ENCODE results near the gene THRB. TPM values are rescaled to one million over a fixed set of nuclear protein-coding genes. Genes with fewer than 3 reads are reported as not detected.
A peak's percentile ranks its signal among the peaks of the same experiment; 100 is the strongest.
"Not testable (repeated sequence)": the region's sequence is repeated elsewhere in the genome, so short reads cannot be mapped to it uniquely, and the experiment has no call there.

The THRB gene
- total and polyA plus RNA-seq, 4 donors: 4.0 to 10.5 (median 6.2) TPM

DNA sequence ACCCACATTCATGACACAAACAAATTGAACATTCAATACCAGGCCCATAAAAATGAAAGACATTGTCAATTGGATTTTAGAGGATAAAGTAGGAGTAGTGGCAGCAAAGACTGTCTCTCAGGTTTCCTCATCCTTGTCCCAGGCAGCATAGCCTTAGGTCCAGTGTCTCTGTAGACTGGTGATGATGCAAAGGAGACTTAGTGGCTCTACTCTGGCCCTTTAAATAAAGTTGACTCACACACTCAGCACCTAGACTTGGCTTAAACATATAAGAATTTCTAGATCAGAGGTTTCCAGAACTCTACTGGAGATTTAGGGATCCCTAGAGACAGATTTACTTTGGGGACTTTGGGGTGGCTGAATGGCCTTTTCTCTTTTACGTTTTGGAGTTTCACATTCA, 382.9 kb downstream of the THRB start:
- DNase-seq (ENCODE audit: low read depth in 4 of 6, low spot score in 6 of 6): no peak
- no peaks in the 10 kb centered on the region for H3K9me3 ChIP-seq (ENCODE audit: control insufficient read depth, insufficient read depth, low read length)
- no peaks in the 10 kb centered on the region for H3K36me3 ChIP-seq (ENCODE audit: control insufficient read depth, insufficient read depth, low read length)
- no peaks in the 10 kb centered on the region for H3K4me1 ChIP-seq (ENCODE audit: control insufficient read depth, insufficient read depth, low read length)
- no peak overlapping the region for H3K27ac ChIP-seq (ENCODE audit: low read depth, low read length)
- H3K4me3 ChIP-seq (ENCODE audit: low read depth, low read length): no peak overlapping the region
- no peaks in the 10 kb centered on the region for H3K27me3 ChIP-seq (ENCODE audit: control insufficient read depth, insufficient read depth, low read length)
- no CpG with 5 or more reads among the region's 1 CpG for WGBS (ENCODE audit: insufficient coverage)

DNA sequence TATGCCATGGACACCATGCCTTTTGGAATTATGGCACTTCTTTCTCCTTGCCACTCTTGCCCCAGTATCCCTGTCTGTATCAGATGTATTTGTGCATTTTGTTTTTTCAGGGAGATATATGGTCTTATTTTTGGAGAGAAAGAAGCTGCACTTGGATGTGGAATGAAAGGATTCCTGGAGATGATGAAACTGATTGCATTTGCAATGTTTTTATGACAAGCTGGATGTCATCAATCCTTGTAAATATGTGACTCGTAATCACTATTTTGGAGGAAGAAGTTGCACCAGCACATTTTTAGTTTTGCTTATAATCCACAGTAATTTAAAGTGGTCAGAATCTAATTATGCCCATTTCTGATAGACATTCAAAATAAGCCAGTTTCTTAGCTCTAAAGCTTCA, 384.6 kb downstream of the THRB start:
- DNase-seq (ENCODE audit: low read depth in 4 of 6, low spot score in 6 of 6): no peak
- Histone ChIP-seq H3K9me3 (ENCODE audit: control insufficient read depth, insufficient read depth, low read length) (no peaks in the 10 kb centered on the region), H3K4me1 (ENCODE audit: control insufficient read depth, insufficient read depth, low read length) (no peaks in the 10 kb centered on the region), H3K4me3 (ENCODE audit: low read depth, low read length) (no peak overlapping the region), H3K27me3 (ENCODE audit: control insufficient read depth, insufficient read depth, low read length) (no peaks in the 10 kb centered on the region), H3K27ac (ENCODE audit: low read depth, low read length) (no peak overlapping the region), H3K36me3 (ENCODE audit: control insufficient read depth, insufficient read depth, low read length) (no peaks in the 10 kb centered on the region)
- WGBS (ENCODE audit: insufficient coverage): no CpG with 5 or more reads among the region's 1 CpG

DNA sequence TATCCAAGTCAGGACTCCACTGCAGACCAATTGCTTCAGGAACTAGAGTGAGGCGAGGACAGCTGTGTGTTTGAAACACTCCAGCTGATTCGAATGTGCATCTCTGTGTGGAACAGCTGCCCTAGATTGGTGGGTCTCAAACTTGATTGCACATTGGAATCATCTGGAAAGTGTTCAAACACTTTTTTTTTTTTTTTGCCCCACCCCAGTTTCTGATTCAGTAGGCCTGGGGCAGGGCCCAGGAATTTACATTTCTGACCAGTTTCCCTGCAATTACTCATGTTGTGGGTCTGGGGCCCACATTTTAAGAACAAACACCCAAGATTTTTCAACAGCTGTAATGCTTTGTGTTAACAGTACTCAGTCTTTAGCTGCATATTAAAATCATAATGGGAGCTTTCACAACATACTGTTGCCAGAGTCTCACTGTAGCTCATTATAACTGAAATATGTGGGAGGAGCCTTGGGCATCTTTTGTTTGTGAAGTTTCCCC, 392.9 kb downstream of the THRB start:
- Histone ChIP-seq H3K36me3 (ENCODE audit: control insufficient read depth, insufficient read depth, low read length) (no peaks in the 10 kb centered on the region), H3K4me1 (ENCODE audit: control insufficient read depth, insufficient read depth, low read length) (no peaks in the 10 kb centered on the region), H3K27me3 (ENCODE audit: control insufficient read depth, insufficient read depth, low read length) (no peaks in the 10 kb centered on the region), H3K9me3 (ENCODE audit: control insufficient read depth, insufficient read depth, low read length) (no peaks in the 10 kb centered on the region), H3K27ac (ENCODE audit: low read depth, low read length) (no peak overlapping the region), H3K4me3 (ENCODE audit: low read depth, low read length) (no peak overlapping the region)
- no peak for DNase-seq (ENCODE audit: low read depth in 4 of 6, low spot score in 6 of 6)
- WGBS (ENCODE audit: insufficient coverage): 100% methylated on average over 2 of the region's 2 CpGs

DNA sequence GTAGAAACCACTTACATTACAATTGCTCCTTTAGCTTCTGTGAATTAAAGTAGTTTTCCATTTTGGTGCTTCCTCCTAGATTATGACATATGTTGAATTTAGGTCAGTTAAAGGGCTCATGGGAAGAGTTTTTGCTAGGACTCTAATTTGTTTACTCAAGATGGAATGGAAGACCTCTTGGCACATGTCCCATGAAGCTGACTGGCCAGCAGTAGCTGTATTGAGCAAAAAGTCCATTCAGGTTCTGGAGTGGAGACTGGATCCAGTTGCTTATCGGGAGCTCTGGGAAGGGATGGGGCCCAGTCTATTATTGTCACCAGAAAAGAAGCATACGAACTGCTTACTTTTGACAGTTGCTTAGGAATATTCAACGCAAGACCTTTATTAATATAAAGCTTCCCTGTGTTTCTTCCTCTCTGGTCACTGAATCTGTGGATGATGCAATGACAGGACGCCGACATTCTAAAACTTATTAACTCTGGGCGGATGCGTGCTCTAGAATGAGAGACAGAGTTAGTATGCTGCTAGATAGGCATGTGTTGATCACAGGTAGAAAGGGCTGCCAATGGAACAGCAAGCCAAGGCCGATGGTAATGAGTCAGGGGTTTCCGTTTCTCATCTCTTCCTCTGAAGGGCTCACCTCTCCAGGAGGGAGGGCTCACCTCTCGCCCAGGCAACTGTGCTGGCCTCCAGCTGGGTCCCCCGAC, 393.8 kb downstream of the THRB start:
- H3K9me3 ChIP-seq (ENCODE audit: control insufficient read depth, insufficient read depth, low read length): no peaks in the 10 kb centered on the region
- H3K36me3 ChIP-seq (ENCODE audit: control insufficient read depth, insufficient read depth, low read length): no peaks in the 10 kb centered on the region
- no peaks in the 10 kb centered on the region for H3K27me3 ChIP-seq (ENCODE audit: control insufficient read depth, insufficient read depth, low read length)
- no peaks in the 10 kb centered on the region for H3K4me1 ChIP-seq (ENCODE audit: control insufficient read depth, insufficient read depth, low read length)
- DNase-seq (ENCODE audit: low read depth in 4 of 6, low spot score in 6 of 6): no peak
- H3K27ac ChIP-seq (ENCODE audit: low read depth, low read length): no peak overlapping the region
- WGBS (ENCODE audit: insufficient coverage): 95% methylated on average over 4 of the region's 11 CpGs
- H3K4me3 ChIP-seq (ENCODE audit: low read depth, low read length): no peak overlapping the region

DNA sequence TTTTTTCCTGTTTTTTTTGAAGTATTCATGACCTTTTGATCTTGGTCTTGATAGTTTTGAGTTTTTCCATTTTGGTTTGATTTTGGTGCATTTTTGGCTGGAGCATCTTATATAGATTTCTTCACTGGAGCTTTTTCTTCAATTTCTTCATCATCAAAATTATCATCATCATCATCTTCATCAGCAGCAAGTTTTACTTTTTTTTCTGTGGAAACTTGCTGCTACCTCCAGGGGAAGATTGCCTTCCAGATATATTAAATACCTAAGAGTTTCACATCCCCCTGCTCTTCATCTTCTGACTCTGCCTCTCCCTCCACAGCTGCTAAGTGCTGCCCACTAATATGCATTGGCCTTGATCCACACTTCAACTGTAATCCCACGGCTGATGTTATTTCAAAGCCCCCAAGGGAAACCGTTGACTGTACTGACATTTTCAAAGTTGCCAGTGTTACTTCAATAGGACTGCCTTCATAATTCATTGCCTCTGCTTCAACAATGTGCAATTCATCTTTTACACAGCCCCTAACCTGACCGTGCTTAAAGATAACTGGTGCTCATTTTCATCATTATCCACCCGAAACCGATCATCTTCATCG, 397.9 kb downstream of the THRB start:
- no peak overlapping the region for H3K27ac ChIP-seq (ENCODE audit: low read depth, low read length)
- 56% methylated on average over 4 of the region's 6 CpGs for WGBS (ENCODE audit: insufficient coverage)
- H3K9me3 ChIP-seq (ENCODE audit: control insufficient read depth, insufficient read depth, low read length): no peaks in the 10 kb centered on the region
- peak in 1 of 6 donors; percentile 10 for DNase-seq (ENCODE audit: low read depth in 4 of 6, low spot score in 6 of 6)
- H3K4me1 ChIP-seq (ENCODE audit: control insufficient read depth, insufficient read depth, low read length): no peaks in the 10 kb centered on the region
- H3K36me3 ChIP-seq (ENCODE audit: control insufficient read depth, insufficient read depth, low read length): no peaks in the 10 kb centered on the region
- no peaks in the 10 kb centered on the region for H3K27me3 ChIP-seq (ENCODE audit: control insufficient read depth, insufficient read depth, low read length)
- H3K4me3 ChIP-seq (ENCODE audit: low read depth, low read length): no peak overlapping the region

DNA sequence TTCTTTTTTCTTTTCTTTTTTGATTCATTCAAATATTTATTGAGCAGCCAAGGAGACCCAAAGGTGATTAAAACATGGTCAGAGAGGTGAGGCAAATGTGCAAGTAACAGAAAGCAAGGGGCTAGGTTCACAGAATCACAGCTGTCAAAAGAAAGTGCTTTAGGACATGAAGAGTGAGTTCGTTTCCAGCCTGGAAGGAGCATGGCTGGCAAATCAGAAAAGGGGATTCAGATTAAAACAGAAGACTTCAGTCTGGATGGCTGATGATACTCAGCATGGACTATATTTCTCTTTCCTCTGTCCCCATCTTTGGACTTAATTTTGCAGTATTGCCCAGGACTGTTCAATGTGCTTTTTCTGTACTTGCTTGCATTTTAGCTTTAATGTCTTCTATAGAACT, 398.4 kb downstream of the THRB start:
- no peak overlapping the region for H3K4me3 ChIP-seq (ENCODE audit: low read depth, low read length)
- WGBS (ENCODE audit: insufficient coverage): 83% methylated on average over 1 of the region's 1 CpG
- DNase-seq (ENCODE audit: low read depth in 4 of 6, low spot score in 6 of 6): no peak

DNA sequence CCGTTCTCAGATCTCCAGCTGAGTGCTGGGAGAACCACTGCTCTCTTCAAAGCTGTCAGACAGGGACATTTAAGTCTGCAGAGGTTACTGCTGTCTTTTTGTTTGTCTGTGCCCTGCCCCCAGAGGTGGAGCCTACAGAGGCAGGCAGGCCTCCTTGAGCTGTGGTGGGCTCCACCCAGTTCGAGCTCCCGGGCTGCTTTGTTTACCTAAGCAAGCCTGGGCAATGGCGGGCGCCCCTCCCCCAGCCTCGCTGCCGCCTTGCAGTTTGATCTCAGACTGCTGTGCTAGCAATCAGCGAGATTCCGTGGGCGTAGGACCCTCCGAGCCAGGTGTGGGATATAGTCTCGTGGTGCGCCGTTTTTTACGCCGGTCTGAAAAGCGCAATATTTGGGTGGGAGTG, 399.8 kb downstream of the THRB start:
- no CpG with 5 or more reads among the region's 17 CpGs for WGBS (ENCODE audit: insufficient coverage)
- not testable (repeated sequence) for H3K27me3 ChIP-seq (ENCODE audit: control insufficient read depth, insufficient read depth, low read length); H3K9me3 ChIP-seq (ENCODE audit: control insufficient read depth, insufficient read depth, low read length); H3K36me3 ChIP-seq (ENCODE audit: control insufficient read depth, insufficient read depth, low read length); H3K4me1 ChIP-seq (ENCODE audit: control insufficient read depth, insufficient read depth, low read length); DNase-seq (ENCODE audit: low read depth in 4 of 6, low spot score in 6 of 6); H3K27ac ChIP-seq (ENCODE audit: low read depth, low read length); H3K4me3 ChIP-seq (ENCODE audit: low read depth, low read length)

More for the DNA sequence above, 398.4 kb downstream of the THRB start:
- Histone ChIP-seq H3K4me1 (ENCODE audit: control insufficient read depth, insufficient read depth, low read length) (no peaks in the 10 kb centered on the region), H3K9me3 (ENCODE audit: control insufficient read depth, insufficient read depth, low read length) (no peaks in the 10 kb centered on the region), H3K27ac (ENCODE audit: low read depth, low read length) (no peak overlapping the region), H3K36me3 (ENCODE audit: control insufficient read depth, insufficient read depth, low read length) (no peaks in the 10 kb centered on the region), H3K27me3 (ENCODE audit: control insufficient read depth, insufficient read depth, low read length) (no peaks in the 10 kb centered on the region)

DNA sequence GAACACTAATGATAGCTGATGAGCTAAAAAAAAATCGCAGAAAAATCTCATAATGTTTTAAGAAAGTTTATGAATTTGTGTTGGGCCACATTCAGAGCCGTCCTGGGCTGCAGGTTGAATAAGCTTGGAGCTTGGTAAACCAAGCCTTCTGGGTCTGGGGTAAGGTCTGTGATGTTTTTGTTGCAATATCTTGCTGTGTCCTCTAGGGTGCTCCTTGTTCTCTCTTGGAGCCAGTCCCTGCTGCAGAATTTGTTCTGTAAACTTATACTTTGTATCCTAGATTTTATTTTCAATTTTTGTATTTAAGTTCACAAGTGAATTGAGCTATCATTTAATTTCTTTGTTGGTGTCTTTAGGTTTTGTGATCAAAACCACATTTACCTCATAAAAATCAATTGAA, 405.9 kb downstream of the THRB start:
- H3K4me1 ChIP-seq (ENCODE audit: control insufficient read depth, insufficient read depth, low read length): no peaks in the 10 kb centered on the region
- WGBS (ENCODE audit: insufficient coverage): 38% methylated on average over 2 of the region's 2 CpGs
- H3K36me3 ChIP-seq (ENCODE audit: control insufficient read depth, insufficient read depth, low read length): no peaks in the 10 kb centered on the region
- no peak overlapping the region for H3K4me3 ChIP-seq (ENCODE audit: low read depth, low read length)
- H3K9me3 ChIP-seq (ENCODE audit: control insufficient read depth, insufficient read depth, low read length): no peaks in the 10 kb centered on the region
- no peak for DNase-seq (ENCODE audit: low read depth in 4 of 6, low spot score in 6 of 6)
- H3K27ac ChIP-seq (ENCODE audit: low read depth, low read length): no peak overlapping the region
- no peaks in the 10 kb centered on the region for H3K27me3 ChIP-seq (ENCODE audit: control insufficient read depth, insufficient read depth, low read length)

DNA sequence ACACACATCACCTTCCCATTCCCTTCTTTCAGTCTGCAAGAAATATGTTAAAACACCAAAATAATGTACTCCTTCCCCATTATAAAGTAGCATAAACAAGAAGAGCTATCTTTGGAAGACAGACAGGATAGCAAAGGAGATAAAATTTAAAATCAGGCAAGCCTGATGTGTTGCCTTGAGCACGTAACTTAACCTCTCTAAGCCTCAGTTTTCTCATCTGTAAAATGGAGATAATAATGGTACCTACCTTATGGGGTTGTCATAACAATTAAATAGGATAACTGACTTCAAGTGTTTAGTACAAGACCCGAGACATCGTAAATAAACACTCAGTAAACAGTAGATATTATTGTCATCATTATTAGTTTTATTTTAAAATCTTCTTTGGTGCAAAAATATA, 407.2 kb downstream of the THRB start:
- H3K9me3 ChIP-seq (ENCODE audit: control insufficient read depth, insufficient read depth, low read length): no peaks in the 10 kb centered on the region
- no peaks in the 10 kb centered on the region for H3K4me1 ChIP-seq (ENCODE audit: control insufficient read depth, insufficient read depth, low read length)
- WGBS (ENCODE audit: insufficient coverage): no CpG with 5 or more reads among the region's 3 CpGs
- no peaks in the 10 kb centered on the region for H3K27me3 ChIP-seq (ENCODE audit: control insufficient read depth, insufficient read depth, low read length)
- no peak overlapping the region for H3K27ac ChIP-seq (ENCODE audit: low read depth, low read length)
- no peak for DNase-seq (ENCODE audit: low read depth in 4 of 6, low spot score in 6 of 6)
- no peak overlapping the region for H3K4me3 ChIP-seq (ENCODE audit: low read depth, low read length)
- H3K36me3 ChIP-seq (ENCODE audit: control insufficient read depth, insufficient read depth, low read length): no peaks in the 10 kb centered on the region

Measured in spinal cord (tissue), 10 donors.